NOMO-1 (cell line): ENCODE results near the gene ADCY4.

ENCODE experiments used
- DNase-seq, 2 experiments: peaks; one replicate each; lab custom pipeline; 2025; ENCODE audit not compliant: unreplicated experiment in 2 of 2; lab: John Stamatoyannopoulos, UW

Gene ADCY4

DNA sequence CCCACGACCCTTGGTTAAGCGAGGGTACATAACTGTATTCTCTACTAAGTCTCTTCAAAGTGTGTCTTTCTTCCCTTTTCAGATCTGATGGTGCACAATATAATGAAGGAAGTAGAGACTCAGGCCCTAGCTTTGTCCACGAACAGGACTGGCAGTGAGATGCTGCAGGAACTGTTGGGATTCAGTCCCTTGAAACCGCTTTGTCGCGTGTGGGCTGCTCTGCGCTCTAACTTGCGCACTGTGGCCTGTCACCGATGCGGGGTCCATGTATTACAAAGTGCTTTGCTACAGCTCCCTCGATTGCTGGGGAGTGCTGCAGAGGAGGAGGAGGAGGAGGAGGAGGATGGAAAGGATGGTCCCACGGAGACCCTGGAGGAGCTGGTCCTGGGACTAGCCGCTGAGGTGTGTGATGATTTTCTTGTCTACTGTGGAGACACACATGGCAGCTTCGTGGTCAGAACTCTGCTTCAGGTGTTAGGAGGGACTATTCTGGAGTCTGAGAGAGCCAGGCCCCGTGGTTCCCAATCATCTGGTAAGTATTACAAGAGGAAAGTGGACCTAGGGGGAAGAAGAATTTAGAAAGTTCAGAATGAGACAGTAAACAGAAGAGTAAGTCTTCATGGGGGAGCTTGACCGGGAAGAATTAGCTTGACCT is 34.4 kb downstream of the ADCY4 start:
- no peak for DNase-seq

GRCh38 chr14:24299255-24300191 is 35.3 kb downstream of the ADCY4 start, which contains the start of the genes DHRS1 and NOP9:
DHRS1 (minus strand) TSS chr14:24299780; CDS start chr14:24299106, 674 bp downstream.
NOP9 (plus strand) TSS chr14:24299850; CDS start chr14:24299955, 105 bp downstream.
- peak; percentile 83 to 88 for DNase-seq

- DNase-seq: no peak
These were observed 36.0 kb downstream of the ADCY4 start for GRCh38 chr14:24298892-24299254.

- peak in 1 of 2 experiments; percentile 13 for DNase-seq
These were observed 37.5 kb downstream of the ADCY4 start for GRCh38 chr14:24297190-24297964.

DNA sequence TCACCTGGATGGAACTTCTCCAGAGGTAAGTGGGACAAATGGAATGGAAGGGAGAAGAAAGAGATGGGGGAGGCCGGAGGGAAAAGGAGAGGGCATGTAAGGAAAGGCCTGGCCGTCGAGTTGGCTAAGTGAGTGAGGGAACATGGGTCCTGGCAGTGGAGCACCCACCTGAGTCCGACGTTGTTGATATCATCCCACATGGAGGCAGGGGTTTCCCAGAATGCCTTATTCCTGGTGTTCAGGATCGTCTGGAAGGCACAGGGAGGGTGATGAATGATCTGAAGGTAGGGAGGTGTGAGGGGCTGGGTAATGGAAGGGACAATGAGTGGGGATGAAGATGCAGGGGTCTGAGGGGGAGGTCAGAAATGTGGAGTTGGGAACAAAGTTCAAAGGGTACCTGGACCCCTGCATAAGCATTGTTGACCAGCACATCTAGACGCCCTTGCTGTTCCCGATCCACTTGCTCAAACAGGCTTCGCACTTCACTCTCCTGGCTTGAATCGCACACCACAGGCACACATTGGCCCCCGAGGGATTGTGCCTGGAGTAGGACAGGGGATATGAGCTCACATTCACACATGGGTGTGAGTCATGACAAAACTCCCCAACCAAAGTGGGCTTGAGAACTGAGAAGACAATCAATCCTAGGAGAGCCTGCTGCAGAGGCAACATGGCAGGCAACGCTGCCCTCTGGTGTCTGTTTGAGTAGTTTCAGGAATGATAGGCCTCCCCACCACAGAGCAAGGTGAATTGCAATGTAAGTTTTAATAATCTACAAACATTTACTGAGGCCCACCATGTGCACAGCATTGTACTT is 38.3 kb downstream of the ADCY4 start:
- peak; percentile 45 to 72 for DNase-seq

- no peak for DNase-seq
These were observed 41.3 kb downstream of the ADCY4 start for GRCh38 chr14:24293525-24293924.

DNA sequence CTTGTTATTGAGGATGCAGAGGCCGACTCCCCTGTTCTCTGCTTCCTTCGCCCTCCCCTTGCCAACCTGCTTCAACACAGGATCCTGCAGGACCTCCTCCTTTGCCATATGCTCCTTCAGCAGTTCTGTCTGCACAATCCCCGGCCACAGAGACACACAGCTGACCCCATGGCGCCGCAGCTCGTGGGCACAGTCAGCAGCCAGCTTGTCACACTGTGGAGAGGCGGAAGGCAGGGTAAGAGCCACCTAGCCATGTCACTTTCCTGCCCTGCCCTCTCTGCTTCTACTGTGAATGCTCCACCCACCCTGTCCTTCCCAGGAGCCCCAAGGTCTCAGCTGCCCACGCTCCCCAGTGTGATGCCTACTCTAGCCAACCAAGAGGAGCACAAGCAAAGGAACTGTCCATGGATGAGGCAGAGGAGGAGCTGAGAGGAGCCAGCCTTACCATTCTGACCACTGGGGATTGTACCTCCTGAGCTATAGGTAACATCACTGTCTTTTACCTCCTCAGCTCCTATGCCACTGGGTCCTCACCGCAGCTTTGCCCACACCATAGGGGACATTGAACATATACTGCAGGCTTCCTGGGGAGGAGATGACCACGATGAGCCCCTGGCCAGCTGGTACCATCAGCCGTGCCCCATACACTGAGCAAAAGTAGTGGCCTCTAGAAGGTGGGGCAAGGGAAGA is 42.6 kb downstream of the ADCY4 start:
- no peak for DNase-seq

GRCh38 chr14:24291446-24292117 is 43.3 kb downstream of the ADCY4 start:
- DNase-seq: no peak

DNA sequence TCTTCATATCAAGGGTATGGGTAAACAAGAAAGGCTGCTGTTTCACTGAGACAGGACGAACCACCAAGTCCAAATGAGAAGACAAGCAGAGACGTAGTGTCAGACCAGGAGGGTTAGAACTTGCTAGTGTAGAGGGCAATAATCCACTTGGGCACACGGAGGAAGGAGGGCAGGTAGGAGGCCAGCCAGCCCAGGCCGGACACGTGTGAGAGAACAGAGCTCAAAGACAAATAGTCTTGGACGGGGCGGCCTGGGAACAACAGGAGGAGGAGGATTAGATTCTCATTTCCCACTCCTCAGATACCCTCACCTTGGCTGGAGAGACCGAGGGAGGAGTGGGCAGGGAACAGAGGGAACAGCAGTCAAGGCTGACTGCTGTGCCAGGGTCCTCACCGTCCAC is 44.1 kb downstream of the ADCY4 start:
- no peak for DNase-seq

- DNase-seq: no peak
These were observed 45.1 kb downstream of the ADCY4 start for GRCh38 chr14:24289649-24290280.

- DNase-seq: no peak
These were observed 47.9 kb downstream of the ADCY4 start for GRCh38 chr14:24286996-24287395.

GRCh38 chr14:24285351-24285750 is 49.5 kb downstream of the ADCY4 start:
- no peak for DNase-seq

DNA sequence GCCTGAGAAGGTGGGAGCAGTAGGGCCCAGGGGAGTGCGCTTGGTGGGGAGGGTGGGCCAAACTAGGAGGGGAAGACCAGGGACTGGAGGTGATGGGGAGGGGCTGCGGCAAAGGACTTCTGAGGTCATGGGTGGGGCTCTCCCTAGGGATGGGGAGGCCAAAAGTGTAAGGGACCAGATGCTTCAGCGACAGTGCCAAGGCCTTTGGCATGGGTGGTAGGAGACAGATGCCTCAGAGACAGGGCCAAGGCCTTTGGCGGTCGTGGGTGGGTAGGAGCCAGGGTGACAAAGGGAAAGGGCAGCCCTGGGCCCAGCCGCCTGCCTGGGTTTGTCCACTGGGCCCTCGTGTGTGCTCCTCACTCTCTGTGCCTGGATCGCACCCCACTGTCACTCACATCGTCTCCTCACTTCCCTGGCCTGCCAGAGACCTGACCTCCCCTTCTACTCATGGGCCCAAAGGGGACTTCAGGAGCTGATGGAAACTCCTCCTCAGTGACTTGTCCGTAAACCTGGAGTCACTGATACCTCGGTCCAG is 50.3 kb downstream of the ADCY4 start:
- no peak for DNase-seq

DNA sequence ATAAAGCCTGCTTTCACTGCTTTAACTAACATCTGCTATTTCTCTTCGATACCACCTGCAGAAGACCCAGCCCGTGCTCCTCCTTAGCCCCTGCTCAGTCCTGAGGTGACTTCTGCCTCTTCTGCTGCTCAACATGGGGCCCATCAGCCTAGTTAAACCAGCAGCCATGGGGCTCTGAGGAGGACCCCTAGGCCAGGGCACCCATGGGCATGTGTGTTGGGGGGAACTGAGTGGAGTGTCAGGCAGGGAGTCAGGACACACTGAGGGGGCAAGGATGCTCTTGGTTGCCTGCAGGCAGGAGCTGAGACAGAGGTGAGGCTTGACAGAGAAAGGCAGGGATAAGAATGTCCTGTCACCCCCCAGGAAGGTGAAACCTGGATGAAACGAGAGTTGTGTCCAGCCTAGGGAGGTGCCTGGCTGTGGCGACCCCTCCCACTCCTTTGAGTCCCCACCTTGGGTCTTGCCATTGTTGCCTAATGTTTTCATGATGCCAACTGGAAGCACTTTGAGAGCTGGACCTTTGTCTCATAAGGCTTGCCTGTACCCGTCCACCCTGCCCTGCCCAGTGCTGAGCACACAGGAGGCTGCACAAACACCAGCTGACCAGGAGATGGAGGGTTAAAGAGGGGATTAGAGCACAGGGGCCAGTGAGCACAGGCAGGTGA is 50.9 kb downstream of the ADCY4 start:
- DNase-seq: no peak

DNA sequence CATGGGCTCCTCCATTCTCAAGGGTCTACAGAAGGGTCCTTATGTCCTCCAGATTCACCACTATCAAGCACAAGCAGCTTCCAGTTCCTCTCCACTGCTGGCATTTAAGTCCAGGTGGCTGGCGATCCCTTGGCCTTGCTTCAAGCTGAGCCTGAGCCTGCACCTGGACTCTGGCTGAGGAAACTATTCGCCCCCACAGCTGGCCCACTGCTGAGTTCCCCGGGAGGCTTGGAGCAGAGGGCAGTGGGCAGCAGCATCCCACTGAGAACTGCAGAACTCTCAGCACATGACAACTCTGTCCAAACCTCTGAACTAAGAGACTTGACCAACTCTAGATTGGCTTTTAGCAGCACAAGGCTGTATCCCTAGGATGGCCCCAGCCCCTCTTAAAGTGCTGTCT is 52.1 kb downstream of the ADCY4 start:
- DNase-seq: no peak

- no peak for DNase-seq
These were observed 53.2 kb downstream of the ADCY4 start for GRCh38 chr14:24281636-24282035.

DNA sequence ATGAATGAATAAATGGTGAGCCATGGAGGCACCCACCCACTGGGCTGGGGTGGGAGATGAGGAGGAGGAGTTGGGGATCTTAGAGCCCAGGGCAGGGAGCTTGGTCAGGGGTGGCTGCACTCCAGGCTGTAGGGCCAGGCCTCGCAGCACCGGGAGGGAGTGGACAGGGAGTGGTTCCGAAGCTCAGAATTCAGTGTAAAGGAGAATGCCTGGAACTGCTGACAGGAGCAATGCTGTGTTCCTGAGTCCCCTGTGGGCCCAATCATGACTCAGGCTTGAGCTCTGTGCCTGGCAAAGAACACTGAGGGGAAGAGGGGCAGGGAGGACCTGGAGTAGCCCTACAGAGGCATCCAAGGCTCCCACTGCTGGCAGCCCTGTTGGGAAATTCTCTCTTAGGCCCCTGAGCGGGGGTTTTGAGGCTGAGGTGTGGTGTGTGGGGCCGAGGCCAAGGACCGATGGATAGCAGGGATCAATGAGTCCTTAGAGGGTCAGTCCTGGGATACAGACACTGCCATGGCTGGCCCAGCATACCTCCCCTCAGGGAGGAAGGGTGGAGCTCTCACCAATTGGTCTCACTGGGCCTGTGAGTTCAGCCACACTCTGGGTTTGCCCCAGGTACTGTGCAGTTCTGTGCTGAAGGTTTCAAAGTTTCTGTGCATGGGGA is 53.9 kb downstream of the ADCY4 start:
- no peak for DNase-seq
